Measurements from ENCODE around the gene ANAPC2.

Gene ANAPC2

GRCh38 chr9:137178939-137179630 lies 9.3 kb downstream of the ANAPC2 start:
- TF ChIP-seq CTCF (IDR thresholded peaks at IDR 0.05; ENCODE audit: low read depth, low read length) (no peak), POLR2A (IDR thresholded peaks at IDR 0.05; ENCODE audit: extremely low read depth, insufficient read length) (no peak), MYC (IDR thresholded peaks at IDR 0.05; ENCODE audit: low read depth, low read length) (no peak), MAX (IDR thresholded peaks at IDR 0.05; ENCODE audit: low read depth, low read length) (no peak)
- no peak for DNase-seq (ENCODE audit: low read depth)
- H3K4me3 ChIP-seq (ENCODE audit: low read depth, low read length) = no peak overlapping the region

GRCh38 chr9:137178201-137178938 lies 10.0 kb downstream of the ANAPC2 start:
- TF ChIP-seq POLR2A (IDR thresholded peaks at IDR 0.05; ENCODE audit: extremely low read depth, insufficient read length) (no peak), CTCF (IDR thresholded peaks at IDR 0.05; ENCODE audit: low read depth, low read length) (no peak), MAX (IDR thresholded peaks at IDR 0.05; ENCODE audit: low read depth, low read length) (no peak), MYC (IDR thresholded peaks at IDR 0.05; ENCODE audit: low read depth, low read length) (no peak)
- H3K4me3 ChIP-seq (ENCODE audit: low read depth, low read length) = no peak overlapping the region
- peak; percentile 75 for DNase-seq (ENCODE audit: low read depth)

GRCh38 chr9:137176302-137177182 lies 11.8 kb downstream of the ANAPC2 start:
- TF ChIP-seq CTCF (IDR thresholded peaks at IDR 0.05; ENCODE audit: low read depth, low read length) (peak; percentile 22), MYC (IDR thresholded peaks at IDR 0.05; ENCODE audit: low read depth, low read length) (no peak)
- peak; percentile 31 for DNase-seq (ENCODE audit: low read depth)
- no peak overlapping the region for H3K4me3 ChIP-seq (ENCODE audit: low read depth, low read length)

- DNase-seq (ENCODE audit: low read depth) = no peak
- no peak overlapping the region for H3K4me3 ChIP-seq (ENCODE audit: low read depth, low read length)
Observed at GRCh38 chr9:137175345-137175961, 12.9 kb downstream of the ANAPC2 start.

More at GRCh38 chr9:137175345-137175961, 12.9 kb downstream of the ANAPC2 start:
- TF ChIP-seq MYC (IDR thresholded peaks at IDR 0.05; ENCODE audit: low read depth, low read length) (no peak), CTCF (IDR thresholded peaks at IDR 0.05; ENCODE audit: low read depth, low read length) (no peak), POLR2A (IDR thresholded peaks at IDR 0.05; ENCODE audit: extremely low read depth, insufficient read length) (no peak), MAX (IDR thresholded peaks at IDR 0.05; ENCODE audit: low read depth, low read length) (no peak)
